ENCODE results near the gene AFF3.

DNA sequence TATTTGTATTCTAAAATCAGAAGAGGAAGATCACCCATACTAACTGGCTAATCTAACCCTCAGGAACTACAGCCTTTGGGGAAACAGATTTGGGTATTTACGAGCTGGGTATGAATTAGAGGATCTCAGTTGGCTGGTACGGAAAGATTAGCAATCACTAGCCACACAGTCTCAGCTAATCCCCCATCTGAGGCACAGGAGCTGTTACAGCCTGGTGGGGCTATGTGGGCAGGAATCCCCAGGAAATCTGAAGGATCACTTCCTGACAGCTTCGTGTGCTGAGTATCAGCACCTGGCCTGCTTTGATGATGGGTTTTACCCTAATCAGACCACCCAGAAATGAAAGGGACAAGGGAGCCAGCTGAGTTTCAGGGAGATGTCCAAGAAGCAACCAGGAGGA lies 206.3 kb downstream of the AFF3 start:
- TF ChIP-seq, protein P1, sequence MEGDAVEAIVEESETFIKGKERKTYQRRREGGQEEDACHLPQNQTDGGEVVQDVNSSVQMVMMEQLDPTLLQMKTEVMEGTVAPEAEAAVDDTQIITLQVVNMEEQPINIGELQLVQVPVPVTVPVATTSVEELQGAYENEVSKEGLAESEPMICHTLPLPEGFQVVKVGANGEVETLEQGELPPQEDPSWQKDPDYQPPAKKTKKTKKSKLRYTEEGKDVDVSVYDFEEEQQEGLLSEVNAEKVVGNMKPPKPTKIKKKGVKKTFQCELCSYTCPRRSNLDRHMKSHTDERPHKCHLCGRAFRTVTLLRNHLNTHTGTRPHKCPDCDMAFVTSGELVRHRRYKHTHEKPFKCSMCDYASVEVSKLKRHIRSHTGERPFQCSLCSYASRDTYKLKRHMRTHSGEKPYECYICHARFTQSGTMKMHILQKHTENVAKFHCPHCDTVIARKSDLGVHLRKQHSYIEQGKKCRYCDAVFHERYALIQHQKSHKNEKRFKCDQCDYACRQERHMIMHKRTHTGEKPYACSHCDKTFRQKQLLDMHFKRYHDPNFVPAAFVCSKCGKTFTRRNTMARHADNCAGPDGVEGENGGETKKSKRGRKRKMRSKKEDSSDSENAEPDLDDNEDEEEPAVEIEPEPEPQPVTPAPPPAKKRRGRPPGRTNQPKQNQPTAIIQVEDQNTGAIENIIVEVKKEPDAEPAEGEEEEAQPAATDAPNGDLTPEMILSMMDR (IDR thresholded peaks at IDR 0.05), result no peak
- TF ChIP-seq POLR2A (IDR thresholded peaks at IDR 0.05), result no peak
